AG04449 (cell line): ENCODE results near the gene CNIH2.

Source experiments
- CTCF ChIA-PET: fragments of 350-600 bp; formaldehyde crosslinking; extraction: SDS; loops from one replicate; lab custom pipeline; 2021; ENCODE audit warnings: antibody characterized with exemption; lab: Yijun Ruan, JAX
- POLR2A ChIA-PET: fragments of 400-600, 350-600 bp; formaldehyde crosslinking; extraction: SDS; loops from one replicate; lab custom pipeline; 2020; ENCODE audit warnings: antibody characterized with exemption, inconsistent platforms; lab: Yijun Ruan, JAX
- DNase-seq: peaks from one replicate; pipeline ENCODE4 v3.0.0-alpha.2; 2010; ENCODE audit warnings: low read depth, low spot score
- H3K4me3 ChIP-seq: 2 replicates; pipeline ENCODE4 v1.5.1; 2011; ENCODE audit warnings: low read depth, mild to moderate bottlenecking, control low read depth, low read length
- TF ChIP-seq, protein P1 (sequence below): IDR thresholded peaks from one replicate; pipeline ENCODE4 v1.5.1; 2011; ENCODE audit warnings: mild to moderate bottlenecking, moderate library complexity, low read length, control low read depth, inconsistent platforms; ENCODE audit not compliant: insufficient read depth; ENCODE audit errors: missing control alignments

CNIH2 gene

DNA sequence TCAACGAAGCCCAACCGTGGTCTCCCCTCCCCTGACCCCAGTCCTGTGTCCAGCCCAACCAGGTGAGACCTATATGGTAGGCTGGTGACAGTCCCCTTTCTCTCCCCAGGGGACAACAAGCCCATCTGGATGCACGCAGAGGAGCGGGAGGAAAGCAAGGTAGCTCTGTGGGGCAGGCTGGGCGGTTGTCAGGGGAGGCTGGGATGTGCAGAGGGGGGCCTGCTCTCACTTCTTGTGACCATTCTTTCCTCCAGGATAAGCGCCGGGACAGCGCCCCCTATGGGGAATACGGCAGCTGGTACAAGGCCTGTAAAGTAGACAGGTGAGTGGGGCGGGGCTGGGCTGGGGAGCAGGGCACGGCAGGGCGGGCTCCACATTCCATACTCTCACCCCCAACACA, 13.1 kb upstream of the CNIH2 start:
- CTCF ChIA-PET = interaction anchor here (0.7 to 10.3 kb wide), 2 partner anchors 12 to 18 kb away, joined by 3 to 144 read pairs; no protein-coding TSS in a partner anchor

GRCh38 chr11:66265531-66266377, 12.2 kb upstream of the CNIH2 start:
- ChIA-PET POLR2A (interaction anchor here (0.9 kb wide), 1 partner anchor 24 kb away, joined by 5 read pairs; no protein-coding TSS in a partner anchor), CTCF (interaction anchor here (0.7 to 10.3 kb wide), 3 partner anchors 13 to 71 kb away, joined by 3 to 144 read pairs (median 3); partner anchors contain the start of gene RIN1)
- no peak for DNase-seq
- H3K4me3 ChIP-seq = no peak overlapping the region
- TF ChIP-seq, protein P1, sequence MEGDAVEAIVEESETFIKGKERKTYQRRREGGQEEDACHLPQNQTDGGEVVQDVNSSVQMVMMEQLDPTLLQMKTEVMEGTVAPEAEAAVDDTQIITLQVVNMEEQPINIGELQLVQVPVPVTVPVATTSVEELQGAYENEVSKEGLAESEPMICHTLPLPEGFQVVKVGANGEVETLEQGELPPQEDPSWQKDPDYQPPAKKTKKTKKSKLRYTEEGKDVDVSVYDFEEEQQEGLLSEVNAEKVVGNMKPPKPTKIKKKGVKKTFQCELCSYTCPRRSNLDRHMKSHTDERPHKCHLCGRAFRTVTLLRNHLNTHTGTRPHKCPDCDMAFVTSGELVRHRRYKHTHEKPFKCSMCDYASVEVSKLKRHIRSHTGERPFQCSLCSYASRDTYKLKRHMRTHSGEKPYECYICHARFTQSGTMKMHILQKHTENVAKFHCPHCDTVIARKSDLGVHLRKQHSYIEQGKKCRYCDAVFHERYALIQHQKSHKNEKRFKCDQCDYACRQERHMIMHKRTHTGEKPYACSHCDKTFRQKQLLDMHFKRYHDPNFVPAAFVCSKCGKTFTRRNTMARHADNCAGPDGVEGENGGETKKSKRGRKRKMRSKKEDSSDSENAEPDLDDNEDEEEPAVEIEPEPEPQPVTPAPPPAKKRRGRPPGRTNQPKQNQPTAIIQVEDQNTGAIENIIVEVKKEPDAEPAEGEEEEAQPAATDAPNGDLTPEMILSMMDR = no peak

More for the DNA sequence above, 13.1 kb upstream of the CNIH2 start:
- POLR2A ChIA-PET = no interaction called here
- DNase-seq = no peak
- TF ChIP-seq, protein P1 = no peak
- H3K4me3 ChIP-seq = no peak overlapping the region

- H3K4me3 ChIP-seq = peak overlapping the region; percentile 66
- CTCF ChIA-PET = interaction anchor here (1.1 to 10.3 kb wide), 3 partner anchors 16 to 70 kb away, joined by 3 to 144 read pairs (median 9); partner anchors contain the start of gene RIN1
Observed at GRCh38 chr11:66266378-66267038, 11.5 kb upstream of the CNIH2 start.

DNA sequence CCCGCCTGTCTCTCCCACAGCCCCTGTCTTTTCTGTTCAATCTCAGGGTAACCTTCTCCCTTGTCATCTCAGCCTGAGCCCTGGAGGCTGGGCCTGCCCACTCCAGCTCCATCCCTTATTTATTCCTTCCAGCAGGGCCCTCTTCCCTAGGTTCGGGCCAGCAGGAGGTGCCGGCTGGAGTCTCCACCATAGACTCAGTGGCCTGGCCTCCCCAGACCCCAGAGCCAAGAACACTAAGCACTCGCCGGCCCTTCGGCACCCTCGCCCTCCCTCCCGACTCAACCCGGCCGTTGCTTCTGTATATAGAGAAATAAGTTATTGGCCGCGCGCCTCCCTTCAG, 11.0 kb upstream of the CNIH2 start:
- CTCF ChIA-PET = interaction anchor here (0.7 to 10.3 kb wide), 10 partner anchors 16 to 378 kb away, joined by 3 to 144 read pairs (median 4); partner anchors contain the start of genes CD248, FIBP, RIN1 and YIF1A
- H3K4me3 ChIP-seq = peak overlapping the region; percentile 66
- DNase-seq = no peak
- POLR2A ChIA-PET = interaction anchor here (1.5 to 2.1 kb wide), 2 partner anchors 22 to 45 kb away, joined by 5 to 15 read pairs; partner anchors contain the start of gene YIF1A
- TF ChIP-seq, protein P1 = peak; percentile 3

More at GRCh38 chr11:66266378-66267038, 11.5 kb upstream of the CNIH2 start:
- POLR2A ChIA-PET = interaction anchor here (0.9 to 2.1 kb wide), 3 partner anchors 22 to 45 kb away, joined by 5 to 15 read pairs (median 5); partner anchors contain the start of gene YIF1A
- TF ChIP-seq, protein P1 = no peak
- DNase-seq = no peak

- POLR2A ChIA-PET = interaction anchor here (0.5 to 2.1 kb wide), 4 partner anchors 13 to 1048 kb away, joined by 3 to 15 read pairs (median 4); partner anchors contain the start of gene YIF1A
- peak; percentile 12 for DNase-seq
- CTCF ChIA-PET = interaction anchor here (0.7 to 10.3 kb wide), 13 partner anchors 15 to 379 kb away, joined by 3 to 144 read pairs (median 4); partner anchors contain the start of genes CD248, FIBP and YIF1A
- peak overlapping the region; percentile 66 for H3K4me3 ChIP-seq
- TF ChIP-seq, protein P1 = peak; percentile 50
Observed at GRCh38 chr11:66267379-66268243, 10.4 kb upstream of the CNIH2 start.
